DOHH2 (cell line): ENCODE measurements around the gene SYCN.
"Not testable (repeated sequence)": the region's sequence is repeated elsewhere in the genome, so short reads cannot be mapped to it uniquely, and the experiment has no call there.

ENCODE experiments used
- H3F3A ChIP-seq: fragments of 200-600 bp; sonication (generic), shearing (Covaris generic); 2 replicates; pipeline ENCODE4 v1.6.0; 2016; ENCODE audit warnings: antibody characterized with exemption, mild to moderate bottlenecking; ENCODE audit not compliant: control insufficient read depth, insufficient read depth
- H3K27ac ChIP-seq: fragments of 200-600 bp; sonication (generic); 2 replicates; pipeline ENCODE4 v1.5.1; 2014; ENCODE audit warnings: low read depth, mild to moderate bottlenecking, low read length, moderate library complexity
- H3K27me3 ChIP-seq: fragments of 200-600 bp; sonication (generic); 2 replicates; pipeline ENCODE4 v1.6.1; 2014; ENCODE audit warnings: mild to moderate bottlenecking, low read length, mixed read lengths; ENCODE audit not compliant: control insufficient read depth
- H3K36me3 ChIP-seq: fragments of 200-600 bp; sonication (generic); 2 replicates; pipeline ENCODE4 v1.6.1; 2014; ENCODE audit warnings: mild to moderate bottlenecking, low read length, moderate library complexity, mixed read lengths; ENCODE audit not compliant: control insufficient read depth
- H3K4me1 ChIP-seq: fragments of 200-600 bp; sonication (generic); 2 replicates; pipeline ENCODE4 v1.6.1; 2014; ENCODE audit warnings: mild to moderate bottlenecking, low read length, mixed read lengths; ENCODE audit not compliant: control insufficient read depth
- H3K4me2 ChIP-seq: fragments of 200-600 bp; sonication (generic); 2 replicates; pipeline ENCODE4 v1.6.0; 2014; ENCODE audit warnings: mild to moderate bottlenecking, low read length, moderate library complexity
- H3K4me3 ChIP-seq: fragments of 200-600 bp; sonication (generic); 2 replicates; pipeline ENCODE4 v1.5.1; 2014; ENCODE audit warnings: mild to moderate bottlenecking, low read length, mixed read lengths
- H3K79me2 ChIP-seq: fragments of 200-600 bp; sonication (generic); 2 replicates; pipeline ENCODE4 v1.6.1; 2014; ENCODE audit warnings: mild to moderate bottlenecking, low read length, mixed read lengths; ENCODE audit not compliant: control insufficient read depth
- H3K9me2 ChIP-seq: fragments of 200-600 bp; sonication (generic); replicated peaks from 2 replicates; pipeline ENCODE4 v1.6.1; 2014; ENCODE audit warnings: mild to moderate bottlenecking, low read length, mixed read lengths; ENCODE audit not compliant: control insufficient read depth
- H3K9me3 ChIP-seq: fragments of 200-600 bp; sonication (generic); 2 replicates; pipeline ENCODE4 v1.6.1; 2014; ENCODE audit warnings: antibody characterized with exemption, low read length, mixed read lengths; ENCODE audit not compliant: control insufficient read depth, insufficient read depth
- H4K20me1 ChIP-seq: fragments of 200-600 bp; sonication (generic); 2 replicates; pipeline ENCODE4 v1.6.0; 2014; ENCODE audit warnings: low read depth, mild to moderate bottlenecking, antibody characterized with exemption, low read length, moderate library complexity; ENCODE audit not compliant: control insufficient read depth, insufficient read depth
- CTCF ChIP-seq: fragments of 200-600 bp; sonication (generic); IDR thresholded peaks from one replicate; pipeline ENCODE4 v1.5.1; 2014; ENCODE audit warnings: antibody characterized with exemption, mild to moderate bottlenecking, low read depth, low read length; ENCODE audit not compliant: poor library complexity, severe bottlenecking
- EZH2phosphoT487 ChIP-seq: fragments of 200-600 bp; sonication (generic); IDR thresholded peaks from 2 replicates; pipeline ENCODE4 v1.6.1; 2017; ENCODE audit warnings: borderline replicate concordance, mild to moderate bottlenecking, antibody characterized with exemption, low read length, moderate library complexity, mixed read lengths

Gene SYCN

GRCh38 chr19:39218230-39219007, 14.4 kb upstream of the SYCN start:
- no peaks in the 10 kb centered on the region for H3K79me2 ChIP-seq
- H3K4me2 ChIP-seq, result no peak overlapping the region
- 0 out of 2 replicates have a peak, but pooled peaks cover 3% of the 10 kb centered on the region for H3K4me1 ChIP-seq
- no peaks in the 10 kb centered on the region for H3K9me3 ChIP-seq
- H3K27me3 ChIP-seq, result no peaks in the 10 kb centered on the region
- TF ChIP-seq CTCF (no peak), EZH2phosphoT487 (no peak)
- H3F3A ChIP-seq, result no peaks in the 10 kb centered on the region
- no peak overlapping the region for H3K27ac ChIP-seq
- H3K36me3 ChIP-seq, result no peaks in the 10 kb centered on the region
- H4K20me1 ChIP-seq, result no peaks in the 10 kb centered on the region
- H3K9me2 ChIP-seq, result no peaks in the 10 kb centered on the region
- H3K4me3 ChIP-seq, result no peak overlapping the region

GRCh38 chr19:39217094-39217493, 13.0 kb upstream of the SYCN start:
- no peak overlapping the region for H3K4me3 ChIP-seq
- H3K27me3 ChIP-seq, result no peaks in the 10 kb centered on the region
- no peak for TF ChIP-seq CTCF
- H3K9me2 ChIP-seq, result no peaks in the 10 kb centered on the region
- H3K27ac ChIP-seq, result no peak overlapping the region
- 0 out of 2 replicates have a peak, but pooled peaks cover 3% of the 10 kb centered on the region for H3K4me1 ChIP-seq
- no peaks in the 10 kb centered on the region for H4K20me1 ChIP-seq
- no peaks in the 10 kb centered on the region for H3K9me3 ChIP-seq
- H3F3A ChIP-seq, result no peaks in the 10 kb centered on the region
- H3K4me2 ChIP-seq, result no peak overlapping the region
- H3K79me2 ChIP-seq, result no peaks in the 10 kb centered on the region
- H3K36me3 ChIP-seq, result no peaks in the 10 kb centered on the region

GRCh38 chr19:39215323-39215722, 11.3 kb upstream of the SYCN start:
- H3F3A ChIP-seq, H4K20me1 ChIP-seq, H3K79me2 ChIP-seq, H3K27me3 ChIP-seq, H3K27ac ChIP-seq, H3K4me3 ChIP-seq, H3K36me3 ChIP-seq, H3K4me1 ChIP-seq, H3K9me3 ChIP-seq, H3K4me2 ChIP-seq, H3K9me2 ChIP-seq: not testable (repeated sequence)

GRCh38 chr19:39212375-39212742, 8.3 kb upstream of the SYCN start:
- Histone ChIP-seq H3K4me3 (no peak overlapping the region), H3K27me3 (no peaks in the 10 kb centered on the region), H3K36me3 (no peaks in the 10 kb centered on the region), H3K9me3 (no peaks in the 10 kb centered on the region), H3K4me2 (no peak overlapping the region), H3K4me1 (no peaks in the 10 kb centered on the region), H3K9me2 (no peaks in the 10 kb centered on the region), H3K79me2 (no peaks in the 10 kb centered on the region), H4K20me1 (no peaks in the 10 kb centered on the region), H3K27ac (no peak overlapping the region), H3F3A (no peaks in the 10 kb centered on the region)
- TF ChIP-seq EZH2phosphoT487, result no peak
- peak; percentile 64 for TF ChIP-seq CTCF
